ENCODE data around the gene C9orf50. TPM values are rescaled to one million over a fixed set of nuclear protein-coding genes. Genes with fewer than 3 reads are reported as not detected.

The C9orf50 gene
- total and polyA plus RNA-seq, 3 experiments from 2014 or later: not detected

DNA sequence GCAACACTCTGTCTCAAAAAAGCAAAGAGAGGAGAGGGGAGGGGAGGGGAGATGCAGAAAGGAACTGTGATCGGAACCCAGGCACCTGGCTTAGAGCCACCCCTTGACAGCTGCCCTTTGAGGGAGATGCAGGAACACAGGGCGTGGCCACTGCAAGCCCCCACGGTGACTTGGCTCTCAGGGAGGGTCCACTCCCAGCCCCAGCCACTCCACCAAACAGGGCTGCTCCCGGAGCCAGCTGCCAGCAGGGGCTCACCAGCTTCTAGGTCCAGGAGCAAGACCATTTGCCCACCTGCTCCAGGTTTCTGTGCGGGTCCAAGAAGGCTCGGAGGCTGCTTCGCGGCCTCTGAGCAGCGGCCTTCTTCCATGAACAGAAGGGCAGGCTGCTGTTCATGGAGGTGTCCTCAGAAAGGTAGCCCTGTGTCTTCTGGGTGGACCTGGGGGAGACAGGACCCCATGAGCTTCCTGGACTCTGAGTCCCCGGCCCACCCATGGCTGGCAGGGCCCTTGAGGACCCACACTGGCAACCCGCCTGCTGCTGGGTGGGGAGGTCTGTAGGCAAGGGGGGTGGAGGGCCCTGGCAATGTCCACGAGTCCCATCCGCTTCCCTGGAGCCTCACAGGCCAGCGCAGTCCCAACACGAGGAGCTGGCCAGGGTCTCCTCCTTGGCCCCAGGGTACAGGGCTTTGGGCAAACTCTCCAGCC is 7.9 kb downstream of the C9orf50 start:
- CTCF ChIA-PET: interaction anchor here (1.1 to 2.6 kb wide), 4 partner anchors 11 to 481 kb away, joined by 3 to 24 read pairs (median 16); no protein-coding TSS in a partner anchor
- no peak overlapping the region for H3K4me3 ChIP-seq (ENCODE audit: low read length)
- DNase-seq: no peak
- peaks cover 22% of the 10 kb centered on the region for H3K4me1 ChIP-seq (ENCODE audit: insufficient read depth, low read length)
- Mint-ChIP-seq H3K36me3 (peaks cover 0 to 2% (median 0%) of the 10 kb centered on the region in 3 donors), H3K4me3 (no peak overlapping the region), H3K9me3 (no peaks in the 10 kb centered on the region), H3K4me1 (peaks cover 11 to 30% (median 14%) of the 10 kb centered on the region in 3 donors), H3K27ac (peak overlapping the region in 1 of 8 donors; percentile 39), H3K27me3 (peaks cover 4 to 9% of the 10 kb centered on the region in 2 donors)
- H3K27me3 ChIP-seq (ENCODE audit: insufficient read depth, low read length, poor library complexity, severe bottlenecking): no peaks in the 10 kb centered on the region
- no peak overlapping the region for H3K27ac ChIP-seq (ENCODE audit: low read depth, low read length)
- POLR2A ChIA-PET: interaction anchor here (0.5 to 0.6 kb wide), 2 partner anchors 176 to 376 kb away, joined by 3 to 4 read pairs; no protein-coding TSS in a partner anchor
- H3K36me3 ChIP-seq (ENCODE audit: insufficient read depth, low read length): no peaks in the 10 kb centered on the region
- H3K9me3 ChIP-seq (ENCODE audit: low read length): no peaks in the 10 kb centered on the region

- peak overlapping the region in 2 of 8 donors; percentile 32 to 89 for H3K27ac Mint-ChIP-seq
- Histone ChIP-seq H3K36me3 (ENCODE audit: insufficient read depth, low read length) (no peaks in the 10 kb centered on the region), H3K4me3 (ENCODE audit: low read length) (no peak overlapping the region), H3K27ac (ENCODE audit: low read depth, low read length) (no peak overlapping the region), H3K27me3 (ENCODE audit: insufficient read depth, low read length, poor library complexity, severe bottlenecking) (no peaks in the 10 kb centered on the region), H3K4me1 (ENCODE audit: insufficient read depth, low read length) (peaks cover 29% of the 10 kb centered on the region), H3K9me3 (ENCODE audit: low read length) (no peaks in the 10 kb centered on the region)
- CTCF ChIA-PET: interaction anchor here (1.1 to 2.6 kb wide), 7 partner anchors 9 to 481 kb away, joined by 3 to 24 read pairs (median 7); partner anchors contain the start of gene C9orf50
- H3K4me3 Mint-ChIP-seq: peak overlapping the region in 2 of 7 donors; percentile 44
- peaks cover 0 to 2% (median 0%) of the 10 kb centered on the region in 3 donors for H3K36me3 Mint-ChIP-seq
- peaks cover 4 to 9% of the 10 kb centered on the region in 2 donors for H3K27me3 Mint-ChIP-seq
- no peaks in the 10 kb centered on the region for H3K9me3 Mint-ChIP-seq
- peaks cover 18 to 37% (median 19%) of the 10 kb centered on the region in 3 donors for H3K4me1 Mint-ChIP-seq
- no peak for DNase-seq
- POLR2A ChIA-PET: no interaction called here
These were observed 8.8 kb downstream of the C9orf50 start for GRCh38 chr9:129612123-129612522.

DNA sequence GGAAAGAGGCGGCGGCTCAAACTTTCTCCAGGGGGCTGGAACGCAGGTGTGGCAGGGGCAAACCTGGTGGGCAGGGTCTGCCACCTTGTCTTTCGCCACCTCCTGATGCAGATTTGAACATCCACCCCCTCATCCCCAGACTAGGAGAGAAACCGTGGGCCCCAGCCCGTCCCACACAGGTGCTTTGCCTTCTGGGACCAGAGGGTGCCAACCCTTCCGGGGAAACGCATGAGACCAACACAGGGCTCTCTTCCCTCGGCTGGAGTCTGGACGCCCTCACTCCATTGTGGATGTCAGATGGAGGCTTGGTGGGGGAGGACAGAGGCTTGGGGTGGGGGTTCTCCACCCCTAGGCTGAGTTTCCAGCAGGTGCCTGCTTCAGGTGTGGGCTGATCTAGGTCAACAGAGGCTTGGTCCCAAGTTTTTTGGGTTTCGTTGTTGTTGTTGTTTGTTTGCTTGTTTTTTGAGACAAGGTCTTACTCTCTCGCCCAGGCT is 9.5 kb downstream of the C9orf50 start:
- no peak overlapping the region for H3K27ac ChIP-seq (ENCODE audit: low read depth, low read length)
- no peak overlapping the region for H3K4me3 ChIP-seq (ENCODE audit: low read length)
- no peaks in the 10 kb centered on the region for H3K36me3 ChIP-seq (ENCODE audit: insufficient read depth, low read length)
- H3K27me3 ChIP-seq (ENCODE audit: insufficient read depth, low read length, poor library complexity, severe bottlenecking): no peaks in the 10 kb centered on the region
- ChIA-PET CTCF (interaction anchor here (0.6 to 2.6 kb wide), 17 partner anchors 10 to 480 kb away, joined by 3 to 24 read pairs (median 4); partner anchors contain the start of genes C9orf50 and NTMT1), POLR2A (interaction anchor here (1.2 to 1.4 kb wide), 3 partner anchors 14 to 479 kb away, joined by 4 to 12 read pairs (median 4); partner anchors contain the start of gene NTMT1)
- peaks cover under 1 to 9% of the 10 kb centered on the region in 2 donors for H3K27me3 Mint-ChIP-seq
- H3K4me3 Mint-ChIP-seq: peak overlapping the region; percentile 73 to 90 (median 84)
- peaks cover 21 to 44% (median 22%) of the 10 kb centered on the region in 3 donors for H3K4me1 Mint-ChIP-seq
- peaks cover 29% of the 10 kb centered on the region for H3K4me1 ChIP-seq (ENCODE audit: insufficient read depth, low read length)
- H3K9me3 Mint-ChIP-seq: no peaks in the 10 kb centered on the region
- no peak for DNase-seq
- H3K9me3 ChIP-seq (ENCODE audit: low read length): no peaks in the 10 kb centered on the region
- H3K36me3 Mint-ChIP-seq: peaks cover 0 to 2% (median 0%) of the 10 kb centered on the region in 3 donors
- peak overlapping the region in 4 of 8 donors; percentile 4 to 93 (median 76) for H3K27ac Mint-ChIP-seq

- peaks cover 29% of the 10 kb centered on the region for H3K4me1 ChIP-seq (ENCODE audit: insufficient read depth, low read length)
- peak overlapping the region; percentile 77 for H3K4me3 ChIP-seq (ENCODE audit: low read length)
- POLR2A ChIA-PET: interaction anchor here (1.2 to 1.4 kb wide), 3 partner anchors 15 to 479 kb away, joined by 4 to 12 read pairs (median 4); partner anchors contain the start of gene NTMT1
These were observed 10.2 kb downstream of the C9orf50 start for GRCh38 chr9:129610473-129611306.

DNA sequence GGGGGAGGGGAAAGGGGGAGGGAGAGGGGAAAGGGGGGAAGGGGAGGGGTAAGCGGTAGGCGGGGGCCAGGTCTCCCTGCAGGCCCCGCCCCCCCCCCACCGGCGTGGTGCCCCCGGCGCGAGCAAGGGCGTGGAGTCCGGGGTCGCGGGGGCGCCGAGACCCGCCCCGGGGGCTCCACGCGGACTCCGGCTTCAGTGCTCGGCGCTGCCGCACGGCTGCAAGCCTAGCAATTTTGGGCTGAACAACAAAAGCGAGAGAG is 10.8 kb downstream of the C9orf50 start:
- Histone ChIP-seq H3K4me3 (ENCODE audit: low read length) (peak overlapping the region; percentile 77), H3K27ac (ENCODE audit: low read depth, low read length) (peak overlapping the region; percentile 61), H3K4me1 (ENCODE audit: insufficient read depth, low read length) (peaks cover 29% of the 10 kb centered on the region), H3K9me3 (ENCODE audit: low read length) (no peaks in the 10 kb centered on the region), H3K36me3 (ENCODE audit: insufficient read depth, low read length) (no peaks in the 10 kb centered on the region), H3K27me3 (ENCODE audit: insufficient read depth, low read length, poor library complexity, severe bottlenecking) (no peaks in the 10 kb centered on the region)
- DNase-seq: no peak
- ChIA-PET CTCF (no interaction called here), POLR2A (no interaction called here)
- peak overlapping the region; percentile 24 to 84 (median 77) for H3K4me3 Mint-ChIP-seq
- H3K27me3 Mint-ChIP-seq: peaks cover 0 to 7% of the 10 kb centered on the region in 2 donors
- H3K4me1 Mint-ChIP-seq: peaks cover 28 to 53% (median 29%) of the 10 kb centered on the region in 3 donors
- H3K27ac Mint-ChIP-seq: peak overlapping the region in 2 of 8 donors; percentile 60 to 81
- H3K36me3 Mint-ChIP-seq: peaks cover 0 to 2% (median 0%) of the 10 kb centered on the region in 3 donors
- no peaks in the 10 kb centered on the region for H3K9me3 Mint-ChIP-seq

More at GRCh38 chr9:129610473-129611306, 10.2 kb downstream of the C9orf50 start:
- Mint-ChIP-seq H3K27ac (peak overlapping the region; percentile 36 to 99 (median 82)), H3K4me1 (peaks cover 26 to 51% (median 28%) of the 10 kb centered on the region in 3 donors), H3K36me3 (peaks cover 0 to 2% (median 0%) of the 10 kb centered on the region in 3 donors), H3K27me3 (peaks cover 0 to 9% of the 10 kb centered on the region in 2 donors), H3K9me3 (no peaks in the 10 kb centered on the region), H3K4me3 (peak overlapping the region; percentile 73 to 90 (median 84))
- no peaks in the 10 kb centered on the region for H3K9me3 ChIP-seq (ENCODE audit: low read length)
- peak overlapping the region; percentile 61 for H3K27ac ChIP-seq (ENCODE audit: low read depth, low read length)
- no peaks in the 10 kb centered on the region for H3K36me3 ChIP-seq (ENCODE audit: insufficient read depth, low read length)
- CTCF ChIA-PET: interaction anchor here (0.6 to 2.6 kb wide), 17 partner anchors 10 to 479 kb away, joined by 3 to 24 read pairs (median 4); partner anchors contain the start of genes C9orf50 and NTMT1
- H3K27me3 ChIP-seq (ENCODE audit: insufficient read depth, low read length, poor library complexity, severe bottlenecking): no peaks in the 10 kb centered on the region
- peak; percentile 67 to 82 (median 69) for DNase-seq

- Histone ChIP-seq H3K27me3 (ENCODE audit: insufficient read depth, low read length, poor library complexity, severe bottlenecking) (no peaks in the 10 kb centered on the region), H3K4me1 (ENCODE audit: insufficient read depth, low read length) (peaks cover 34% of the 10 kb centered on the region), H3K9me3 (ENCODE audit: low read length) (no peaks in the 10 kb centered on the region), H3K36me3 (ENCODE audit: insufficient read depth, low read length) (no peaks in the 10 kb centered on the region), H3K27ac (ENCODE audit: low read depth, low read length) (peak overlapping the region; percentile 57), H3K4me3 (ENCODE audit: low read length) (no peak overlapping the region)
- H3K4me1 Mint-ChIP-seq: peaks cover 31 to 57% (median 32%) of the 10 kb centered on the region in 3 donors
- H3K9me3 Mint-ChIP-seq: no peaks in the 10 kb centered on the region
- POLR2A ChIA-PET: interaction anchor here (0.8 to 1.5 kb wide), 2 partner anchors 12 to 433 kb away, joined by 3 to 16 read pairs; partner anchors contain the start of gene IER5L
- peak overlapping the region; percentile 81 to 99 (median 98) for H3K27ac Mint-ChIP-seq
- CTCF ChIA-PET: interaction anchor here (1.0 to 2.1 kb wide), 10 partner anchors 11 to 479 kb away, joined by 3 to 18 read pairs (median 9); no protein-coding TSS in a partner anchor
- H3K27me3 Mint-ChIP-seq: peaks cover 0 to 7% of the 10 kb centered on the region in 2 donors
- H3K4me3 Mint-ChIP-seq: peak overlapping the region; percentile 79 to 99 (median 95)
- DNase-seq: peak; percentile 57 to 88 (median 68)
- H3K36me3 Mint-ChIP-seq: peaks cover 0 to 2% (median 0%) of the 10 kb centered on the region in 3 donors
These were observed 11.3 kb downstream of the C9orf50 start for GRCh38 chr9:129609486-129610212.
